Left ventricle myocardium superior (tissue), 1 donor: Measurements from ENCODE around the gene ZFPL1. TPM values are rescaled to one million over a fixed set of nuclear protein-coding genes. Genes with fewer than 3 reads are reported as not detected.

Experiments used
- ATAC-seq: fragments of 200-7000 bp; cut with Tn5 transposase; one replicate; pipeline ENCODE4 v1.9.1; 2020; ENCODE audit warnings: mild to moderate bottlenecking, moderate library complexity
- DNase-seq: peaks from one replicate; pipeline ENCODE4 v3.0.0-alpha.2; 2020
- intact Hi-C: fragments of 100-400 bp; cut with micrococcal nuclease; formaldehyde crosslinking; loops from one replicate; pipeline ENCODE4 v1.11.0; 2022
- total RNA-seq: library from RNA; stranded (reverse); fragmentation: NEBNext Ultra II Directional; extraction: Animal tissue kit (Norgen Biotek cat#: 25700); gene quantifications from one replicate; pipeline ENCODE4 v1.2.1, GENCODE V29; 2021
- donor health status: DM: no; HTN: yes; CAD: no; lungs with severe emphysema.

Gene ZFPL1
- total RNA-seq, 1 donor from 2014 or later = 23.7 TPM

- intact Hi-C loops = no loop called here
- ATAC-seq (no peak), DNase-seq (no peak)
Observed at GRCh38 chr11:65087216-65087615, 3.2 kb downstream of the ZFPL1 start.

GRCh38 chr11:65087827-65088226, 3.8 kb downstream of the ZFPL1 start:
- intact Hi-C loops = no loop called here

GRCh38 chr11:65089621-65090020, 5.6 kb downstream of the ZFPL1 start:
- intact Hi-C loops = no loop called here
- ATAC-seq (no peak), DNase-seq (no peak)

More at GRCh38 chr11:65087827-65088226, 3.8 kb downstream of the ZFPL1 start:
- ATAC-seq (no peak), DNase-seq (no peak)

- intact Hi-C loops = no loop called here
- DNase-seq (peak; percentile 9), ATAC-seq (no peak)
Observed at GRCh38 chr11:65090628-65091027, 6.6 kb downstream of the ZFPL1 start.

- ATAC-seq = no peak
- intact Hi-C loops = no loop called here
- peak; percentile 20 for DNase-seq
Observed at GRCh38 chr11:65095427-65095826, 11.4 kb downstream of the ZFPL1 start.

GRCh38 chr11:65095974-65096806, 12.2 kb downstream of the ZFPL1 start, which contains the start of gene VPS51:
Gene VPS51, plus strand, starts transcription at chr11:65096214. Its CDS starts 37 bp downstream, at chr11:65096251.
- peak; percentile 95 for ATAC-seq
- intact Hi-C loops = no loop called here
- peak; percentile 94 for DNase-seq

GRCh38 chr11:65096926-65097325, 12.9 kb downstream of the ZFPL1 start:
- ATAC-seq = peak; percentile 9
- intact Hi-C loops = no loop called here
- no peak for DNase-seq

- no peak for ATAC-seq
- intact Hi-C loops = no loop called here
- DNase-seq = no peak
Observed at GRCh38 chr11:65100674-65101350, 16.8 kb downstream of the ZFPL1 start.

GRCh38 chr11:65102142-65103095, 18.4 kb downstream of the ZFPL1 start:
- DNase-seq (no peak), ATAC-seq (peak; percentile 69)
- intact Hi-C loops = no loop called here

GRCh38 chr11:65103476-65103875, 19.5 kb downstream of the ZFPL1 start:
- ATAC-seq = no peak
- DNase-seq = no peak
- intact Hi-C loops = no loop called here

GRCh38 chr11:65104628-65105027, 20.6 kb downstream of the ZFPL1 start:
- intact Hi-C loops = no loop called here
- ATAC-seq = peak; percentile 44
- DNase-seq = peak; percentile 38

- DNase-seq (no peak), ATAC-seq (no peak)
- intact Hi-C loops = no loop called here
Observed at GRCh38 chr11:65107078-65107477, 23.1 kb downstream of the ZFPL1 start.

- intact Hi-C loops = no loop called here
- ATAC-seq (no peak), DNase-seq (no peak)
Observed at GRCh38 chr11:65107751-65108468, 23.9 kb downstream of the ZFPL1 start.

GRCh38 chr11:65108469-65109123, 24.6 kb downstream of the ZFPL1 start:
- intact Hi-C loops = no loop called here
- no peak for ATAC-seq
- DNase-seq = no peak

GRCh38 chr11:65109231-65110198, 25.5 kb downstream of the ZFPL1 start:
- intact Hi-C loops = no loop called here
- no peak for DNase-seq

GRCh38 chr11:65110354-65110861, 26.4 kb downstream of the ZFPL1 start:
- intact Hi-C loops = no loop called here
- ATAC-seq (peak; percentile 44), DNase-seq (peak; percentile 90)

More at GRCh38 chr11:65109231-65110198, 25.5 kb downstream of the ZFPL1 start:
- ATAC-seq = no peak
